HG03354 (cell line): ENCODE measurements around the gene TRPM6.
"Not testable (repeated sequence)": the region's sequence is repeated elsewhere in the genome, so short reads cannot be mapped to it uniquely, and the experiment has no call there.

Experiments used
- ATAC-seq: cut with Tn5 transposase; IDR thresholded peaks from one replicate; pipeline ENCODE4 v1.9.1; 2021; ENCODE audit warnings: mild to moderate bottlenecking; ENCODE audit not compliant: unreplicated experiment, poor library complexity, severe bottlenecking

The TRPM6 gene, protein sequence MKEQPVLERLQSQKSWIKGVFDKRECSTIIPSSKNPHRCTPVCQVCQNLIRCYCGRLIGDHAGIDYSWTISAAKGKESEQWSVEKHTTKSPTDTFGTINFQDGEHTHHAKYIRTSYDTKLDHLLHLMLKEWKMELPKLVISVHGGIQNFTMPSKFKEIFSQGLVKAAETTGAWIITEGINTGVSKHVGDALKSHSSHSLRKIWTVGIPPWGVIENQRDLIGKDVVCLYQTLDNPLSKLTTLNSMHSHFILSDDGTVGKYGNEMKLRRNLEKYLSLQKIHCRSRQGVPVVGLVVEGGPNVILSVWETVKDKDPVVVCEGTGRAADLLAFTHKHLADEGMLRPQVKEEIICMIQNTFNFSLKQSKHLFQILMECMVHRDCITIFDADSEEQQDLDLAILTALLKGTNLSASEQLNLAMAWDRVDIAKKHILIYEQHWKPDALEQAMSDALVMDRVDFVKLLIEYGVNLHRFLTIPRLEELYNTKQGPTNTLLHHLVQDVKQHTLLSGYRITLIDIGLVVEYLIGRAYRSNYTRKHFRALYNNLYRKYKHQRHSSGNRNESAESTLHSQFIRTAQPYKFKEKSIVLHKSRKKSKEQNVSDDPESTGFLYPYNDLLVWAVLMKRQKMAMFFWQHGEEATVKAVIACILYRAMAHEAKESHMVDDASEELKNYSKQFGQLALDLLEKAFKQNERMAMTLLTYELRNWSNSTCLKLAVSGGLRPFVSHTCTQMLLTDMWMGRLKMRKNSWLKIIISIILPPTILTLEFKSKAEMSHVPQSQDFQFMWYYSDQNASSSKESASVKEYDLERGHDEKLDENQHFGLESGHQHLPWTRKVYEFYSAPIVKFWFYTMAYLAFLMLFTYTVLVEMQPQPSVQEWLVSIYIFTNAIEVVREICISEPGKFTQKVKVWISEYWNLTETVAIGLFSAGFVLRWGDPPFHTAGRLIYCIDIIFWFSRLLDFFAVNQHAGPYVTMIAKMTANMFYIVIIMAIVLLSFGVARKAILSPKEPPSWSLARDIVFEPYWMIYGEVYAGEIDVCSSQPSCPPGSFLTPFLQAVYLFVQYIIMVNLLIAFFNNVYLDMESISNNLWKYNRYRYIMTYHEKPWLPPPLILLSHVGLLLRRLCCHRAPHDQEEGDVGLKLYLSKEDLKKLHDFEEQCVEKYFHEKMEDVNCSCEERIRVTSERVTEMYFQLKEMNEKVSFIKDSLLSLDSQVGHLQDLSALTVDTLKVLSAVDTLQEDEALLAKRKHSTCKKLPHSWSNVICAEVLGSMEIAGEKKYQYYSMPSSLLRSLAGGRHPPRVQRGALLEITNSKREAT (N-terminal part only)

DNA sequence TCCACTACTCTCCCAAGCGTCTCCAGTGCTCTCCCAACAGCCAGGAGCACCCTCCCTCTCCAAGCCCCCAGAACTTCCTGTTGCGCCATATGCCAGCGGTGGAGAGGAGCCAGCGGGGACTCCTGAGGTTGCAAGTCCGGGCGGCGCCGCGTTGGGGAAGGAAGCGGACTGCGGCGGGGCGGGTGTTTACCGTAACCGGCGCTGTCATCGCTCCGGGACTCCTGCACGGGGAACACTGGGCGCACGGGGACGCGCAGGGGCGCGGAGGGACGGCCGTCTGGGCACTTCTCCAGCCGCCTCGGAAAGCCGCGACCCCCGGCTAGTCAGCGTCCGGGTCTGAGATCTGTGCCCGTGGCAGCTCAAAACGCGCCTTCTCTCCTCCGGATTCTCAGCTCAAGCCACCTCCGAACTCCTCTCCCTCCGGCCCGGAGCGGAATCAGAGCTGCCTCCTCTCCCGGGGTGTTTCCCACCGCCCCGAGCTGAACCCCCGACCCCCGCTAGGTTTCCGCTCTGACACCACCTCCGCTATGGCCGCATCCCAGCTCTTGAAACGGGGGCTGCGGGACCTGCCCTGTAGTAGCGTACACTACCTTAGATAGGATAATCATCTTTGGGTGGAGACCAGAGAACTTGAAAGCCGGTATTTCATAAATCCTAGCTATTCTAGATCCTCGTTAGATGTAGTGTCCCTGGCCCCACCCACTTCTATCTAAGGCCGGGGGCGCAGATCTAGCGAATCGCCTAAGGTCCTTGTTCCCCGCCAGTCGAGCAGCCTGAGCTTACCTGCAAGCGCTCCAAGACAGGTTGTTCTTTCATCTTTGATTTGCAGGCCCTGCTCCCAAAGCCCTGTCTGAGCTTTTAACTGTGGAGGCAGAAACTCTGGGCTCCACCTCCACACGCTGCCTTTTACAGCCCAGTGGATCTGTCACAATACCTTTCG lies at the start of gene TRPM6:
TSS of gene TRPM6 (minus strand) at position 881 of the 940 bp plus-strand sequence. CDS start at position 816, 65 bp downstream.
- ATAC-seq, result no peak

DNA sequence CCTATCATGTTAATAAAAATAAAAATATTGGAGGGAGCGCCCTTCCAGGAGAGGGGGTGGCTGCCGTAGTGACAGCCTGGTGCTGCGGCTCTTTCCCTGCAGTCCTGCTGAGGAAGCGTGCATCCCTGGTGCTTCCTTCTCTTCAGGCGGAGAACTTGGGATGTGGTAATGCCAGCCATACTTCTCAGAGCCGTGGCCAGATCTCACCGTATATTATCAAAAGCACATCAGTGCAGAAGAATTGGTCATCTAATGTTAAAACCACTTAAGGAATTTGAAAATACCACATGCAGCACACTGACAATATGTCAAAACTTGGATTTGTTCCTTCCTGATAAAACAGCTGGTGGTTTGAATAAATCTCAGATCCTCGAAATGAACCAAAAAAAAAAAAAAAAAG lies 47.3 kb upstream of the TRPM6 start:
- ATAC-seq, result no peak

DNA sequence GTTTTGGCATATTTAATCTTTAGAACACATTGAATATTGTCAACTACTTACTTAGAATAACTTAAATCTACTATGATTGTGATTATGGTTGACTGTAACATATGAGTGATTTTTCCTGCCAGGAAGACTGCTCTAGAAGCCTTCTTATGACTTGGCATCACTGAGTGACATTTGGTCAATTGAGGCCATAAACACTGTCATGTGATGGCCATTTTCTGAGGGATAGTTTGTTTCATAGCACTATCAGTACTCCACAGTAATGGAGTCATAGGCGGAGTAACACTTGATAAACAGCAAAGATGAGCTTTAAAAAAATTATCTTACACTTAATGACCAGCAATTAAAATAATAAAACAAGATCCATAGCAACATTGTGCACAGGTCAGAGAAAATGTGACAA lies 34.0 kb upstream of the TRPM6 start:
- ATAC-seq, result no peak

DNA sequence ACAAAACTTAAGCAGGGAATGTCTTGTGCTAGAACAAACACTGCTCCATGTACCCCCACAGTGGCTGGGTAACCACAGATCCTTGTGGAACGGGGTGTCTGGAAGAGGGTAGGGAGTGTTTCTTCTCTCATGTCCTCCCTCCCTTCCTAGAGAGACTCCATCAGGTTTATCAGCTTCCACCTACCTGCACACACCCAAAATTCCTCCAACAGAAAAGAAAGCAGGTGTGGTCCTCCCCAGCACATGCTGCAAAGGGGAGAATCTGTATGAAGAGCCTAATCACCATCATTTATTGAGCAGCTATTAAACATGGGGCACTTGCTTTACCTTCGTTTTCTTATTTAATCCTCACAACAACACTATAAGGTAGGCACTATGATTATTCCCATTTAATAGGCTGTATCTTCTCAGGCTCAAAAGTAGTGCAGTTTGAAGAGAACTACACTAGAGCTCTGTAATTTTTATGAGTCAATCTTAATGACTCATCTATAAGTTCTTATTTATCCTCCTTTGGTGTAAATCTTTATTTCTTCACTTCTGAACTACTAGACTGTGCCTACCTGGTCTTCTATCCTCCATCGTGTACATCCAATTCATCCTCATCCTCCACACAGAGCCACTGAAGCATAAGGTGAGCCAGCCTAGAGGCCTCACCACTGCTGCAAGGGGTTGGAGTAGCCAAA lies 33.4 kb upstream of the TRPM6 start:
- ATAC-seq, result no peak

DNA sequence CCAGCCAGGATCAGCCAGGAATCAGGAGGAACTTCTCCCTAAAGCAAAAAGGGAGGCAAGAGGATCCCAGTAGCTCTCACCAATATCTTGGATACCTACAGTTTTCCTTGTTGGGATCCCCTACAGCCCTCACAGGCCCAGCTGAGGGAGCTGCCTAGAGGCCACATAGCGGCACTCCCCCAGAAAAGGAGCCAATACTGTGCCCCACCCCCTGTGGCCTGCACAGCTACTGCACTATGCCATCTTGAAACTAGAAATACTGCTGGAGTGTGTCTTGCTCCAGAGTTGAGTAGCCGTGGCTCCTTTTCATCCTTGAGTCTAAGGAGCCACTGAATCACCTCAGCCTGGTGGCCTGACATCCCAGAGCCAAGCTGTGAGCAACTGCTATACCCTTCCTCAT lies 22.3 kb upstream of the TRPM6 start:
- no peak for ATAC-seq

DNA sequence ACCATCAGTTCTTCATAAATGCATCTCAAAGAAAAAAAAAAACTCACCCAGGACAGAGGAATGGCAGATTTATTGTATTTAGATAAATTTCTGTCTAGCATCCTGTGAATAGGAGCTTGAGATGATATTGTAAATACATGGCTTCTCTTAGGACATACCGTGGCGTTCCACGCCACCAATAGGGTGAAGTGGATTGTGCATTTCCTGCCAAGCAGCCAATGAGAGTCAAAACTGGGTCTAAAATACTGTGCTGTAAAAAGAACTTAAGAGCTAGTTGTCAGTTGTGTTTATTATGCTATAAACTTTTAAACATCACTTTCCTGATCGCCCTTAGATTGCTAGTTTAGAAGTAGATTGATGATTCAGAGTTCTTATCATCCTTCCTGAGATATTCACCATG lies 20.9 kb upstream of the TRPM6 start:
- ATAC-seq, result no peak

DNA sequence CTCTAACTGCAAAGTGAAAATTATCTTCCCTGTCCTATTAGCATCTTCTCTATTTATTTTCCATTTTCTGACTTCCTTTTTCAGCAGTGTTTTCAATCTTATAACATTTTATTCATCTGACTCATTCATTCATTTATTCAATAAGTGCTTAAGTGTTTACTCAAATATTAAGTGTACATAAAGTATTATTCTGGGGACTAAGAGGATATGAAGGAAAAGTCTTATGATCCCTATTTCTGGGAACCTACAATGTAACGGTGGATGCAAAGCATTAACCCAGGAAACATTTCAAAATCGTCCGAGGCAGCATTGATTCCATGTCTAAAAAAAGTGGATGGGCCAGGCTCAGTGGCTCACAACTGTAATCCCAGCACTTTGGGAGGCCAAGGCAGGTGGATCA lies 19.4 kb upstream of the TRPM6 start:
- no peak for ATAC-seq

DNA sequence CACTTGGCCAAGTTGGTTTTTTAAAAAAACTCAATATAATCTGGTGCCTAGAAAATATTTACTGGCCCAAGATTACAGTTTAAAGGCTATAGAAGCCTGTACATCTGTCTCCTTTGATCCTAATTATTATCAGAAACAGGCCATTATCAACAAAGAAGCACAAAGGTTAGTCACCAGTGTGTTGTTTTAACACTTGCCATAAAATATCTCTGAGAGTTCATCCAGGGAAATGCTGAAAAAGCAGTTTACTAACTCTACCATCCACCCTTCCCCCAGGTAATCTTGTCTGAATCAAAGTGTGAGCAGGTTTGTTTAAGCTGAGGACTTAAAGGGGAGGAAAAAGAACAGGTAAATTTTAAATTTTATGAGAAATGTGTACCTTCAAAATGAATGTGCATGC lies 13.3 kb upstream of the TRPM6 start:
- no peak for ATAC-seq

DNA sequence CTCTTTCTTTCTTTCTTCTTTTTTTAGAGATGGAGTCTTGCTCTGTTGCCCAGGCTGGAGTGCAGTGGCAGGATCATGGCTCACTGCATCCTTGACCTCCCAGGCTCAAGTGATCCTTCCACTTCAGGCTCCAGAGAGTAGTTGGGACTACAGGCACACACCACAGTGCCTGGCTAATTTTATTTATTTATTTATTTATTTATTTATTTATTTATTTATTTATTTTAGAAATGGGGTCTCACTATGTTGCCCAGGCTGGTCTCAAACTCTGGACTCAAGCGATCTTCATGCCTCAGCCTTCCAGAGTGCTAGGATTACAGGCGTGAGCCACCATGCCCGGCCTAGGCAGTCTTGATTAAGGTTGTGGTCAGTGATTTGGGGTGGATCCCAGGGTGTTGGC lies 728 bp upstream of the TRPM6 start:
- not testable (repeated sequence) for ATAC-seq

DNA sequence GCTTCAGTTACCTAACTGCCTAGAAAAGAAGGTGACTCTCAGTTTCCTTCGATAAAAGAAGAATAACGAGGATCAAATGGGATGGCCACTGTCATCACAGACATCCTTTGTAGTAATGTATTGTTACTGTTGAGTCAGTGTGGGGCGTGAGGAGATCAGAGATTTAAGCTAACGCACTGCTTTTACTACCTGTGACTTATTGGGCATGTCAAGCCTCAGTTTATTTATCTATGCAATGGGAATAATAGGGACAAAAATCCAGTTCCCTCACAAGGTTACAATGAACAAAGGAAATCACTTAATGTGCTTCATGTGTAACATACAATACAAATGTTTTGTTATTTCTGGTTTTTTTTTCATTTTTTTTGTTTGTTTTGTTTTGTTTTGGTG lies 255 bp upstream of the TRPM6 start:
- ATAC-seq, result no peak

DNA sequence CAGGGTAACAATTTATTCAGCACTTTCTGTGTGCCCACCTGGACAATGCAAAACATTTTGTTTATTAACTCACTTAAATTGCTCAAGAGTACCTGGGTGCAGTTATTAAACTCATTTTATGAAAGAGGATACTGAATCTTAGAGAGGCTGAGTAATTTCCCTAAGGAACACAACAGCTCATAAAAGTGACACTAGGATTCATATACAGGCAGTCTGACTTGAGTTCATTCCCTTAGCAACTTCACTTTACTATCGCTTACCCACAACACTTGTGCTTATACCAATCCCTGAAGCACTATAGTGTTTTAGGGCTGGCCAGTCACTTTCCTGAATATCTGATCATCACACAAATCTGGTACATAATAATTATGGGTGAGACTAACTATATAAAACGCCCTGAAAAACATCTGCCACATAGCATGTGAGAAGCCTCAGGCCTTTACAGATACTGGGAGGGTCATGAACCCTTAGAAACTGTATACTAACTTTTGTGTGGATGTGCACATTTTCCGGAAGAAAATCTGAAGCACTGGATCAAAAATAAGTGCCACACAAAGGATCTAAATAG lies 11.3 kb downstream of the TRPM6 start:
- no peak for ATAC-seq

DNA sequence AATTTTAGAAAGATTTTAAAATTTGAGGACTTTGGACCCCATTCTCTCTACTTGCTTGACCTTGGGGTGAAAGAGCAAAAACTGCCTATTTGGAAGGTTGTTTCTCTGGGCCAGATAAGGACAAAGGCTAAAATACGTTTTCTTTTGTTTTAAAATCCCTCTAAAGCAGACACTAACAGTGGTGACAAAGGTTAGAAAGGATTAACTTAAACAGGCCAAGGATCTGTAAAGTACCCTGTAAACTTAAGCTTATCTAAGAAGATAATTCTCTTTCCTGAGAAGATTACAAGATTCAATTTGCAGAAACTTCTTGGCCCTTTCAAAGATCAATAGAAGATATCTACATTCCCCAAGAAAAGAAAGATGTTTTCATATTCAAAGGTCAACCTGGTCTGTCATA lies 12.1 kb downstream of the TRPM6 start:
- no peak for ATAC-seq

DNA sequence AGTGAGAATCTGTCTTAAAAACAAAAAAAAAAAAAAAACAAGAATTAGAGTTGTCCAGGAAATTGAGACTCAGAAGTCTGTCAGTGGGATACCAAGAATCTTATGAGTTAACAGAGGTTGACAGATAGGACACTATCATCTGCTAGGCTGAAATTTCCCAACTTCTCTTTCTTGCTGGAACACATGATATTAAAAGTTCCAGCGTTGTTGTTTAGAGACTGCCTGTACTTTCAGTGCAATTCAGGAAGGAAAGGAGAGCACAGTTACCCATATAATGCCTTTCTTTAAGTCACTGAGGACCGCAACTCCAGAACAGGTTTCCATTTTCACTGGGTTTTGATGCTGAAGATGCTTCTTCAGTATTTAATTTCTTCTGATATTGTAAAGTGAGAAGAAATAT lies 13.5 kb downstream of the TRPM6 start:
- ATAC-seq, result no peak

DNA sequence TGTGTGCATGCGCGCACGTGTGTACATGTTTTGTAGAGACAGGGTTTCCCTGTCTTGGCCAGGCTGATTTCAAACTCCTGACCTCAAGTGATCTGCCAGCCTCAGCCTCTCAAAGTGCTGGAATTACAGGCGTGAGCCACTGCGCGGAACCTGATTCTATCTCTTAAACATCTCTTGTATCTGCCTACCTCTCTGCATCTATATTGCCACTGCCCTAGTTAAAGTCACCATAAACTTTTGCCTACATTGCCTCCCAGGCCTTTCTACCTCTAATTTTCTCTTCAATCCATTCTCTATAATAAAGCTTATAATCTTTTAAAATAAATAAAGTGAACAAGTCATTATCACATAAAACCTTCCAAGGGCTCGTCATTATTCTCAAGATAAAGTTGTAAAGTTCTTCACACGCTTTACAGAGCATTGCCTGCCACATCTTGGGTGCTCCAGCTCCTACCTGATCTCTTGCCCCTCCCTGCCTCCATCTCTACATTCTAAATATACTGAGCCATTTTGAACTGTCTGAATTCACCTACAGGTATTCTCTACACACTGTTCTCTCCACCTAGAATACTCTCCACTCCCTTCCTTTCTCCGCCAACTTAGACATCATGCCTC lies 15.0 kb downstream of the TRPM6 start:
- no peak for ATAC-seq

DNA sequence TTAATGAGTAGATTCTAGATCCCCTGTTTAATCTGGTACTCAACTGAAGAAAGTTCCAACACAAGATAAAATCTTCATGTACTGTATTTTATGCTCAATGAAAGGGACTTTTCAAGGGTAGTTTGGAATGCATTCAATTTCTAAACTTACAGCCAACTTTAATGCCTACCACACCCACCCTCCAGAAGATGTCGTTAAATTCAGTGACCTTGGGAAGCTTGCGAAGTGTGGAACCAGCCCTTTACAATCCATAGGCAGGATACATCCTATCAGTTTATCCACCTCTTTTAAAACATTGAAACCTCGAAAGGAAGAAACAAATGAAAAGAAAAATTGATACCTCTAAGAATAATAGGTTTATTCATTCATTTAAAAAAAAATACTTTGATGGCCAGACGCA lies 20.2 kb downstream of the TRPM6 start:
- ATAC-seq, result no peak

DNA sequence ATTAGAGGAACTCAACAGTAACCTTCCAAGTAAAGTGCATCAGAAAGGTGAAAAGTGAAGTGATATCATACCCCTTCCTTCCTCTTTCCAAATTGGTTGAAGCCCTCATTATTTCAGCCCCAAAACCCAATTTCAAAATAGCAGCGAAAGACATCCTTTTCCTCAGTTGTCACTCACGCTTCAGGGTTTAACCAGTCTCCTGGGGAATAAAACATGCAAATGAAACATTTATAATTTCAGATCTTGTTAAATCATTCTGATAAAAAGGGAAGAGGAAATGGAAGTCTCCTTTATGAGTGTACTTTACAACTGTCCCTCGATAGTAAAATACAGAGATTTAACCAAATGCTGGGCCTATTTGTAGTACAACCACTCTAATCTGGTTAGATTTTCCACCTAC lies 22.5 kb downstream of the TRPM6 start:
- ATAC-seq, result no peak

DNA sequence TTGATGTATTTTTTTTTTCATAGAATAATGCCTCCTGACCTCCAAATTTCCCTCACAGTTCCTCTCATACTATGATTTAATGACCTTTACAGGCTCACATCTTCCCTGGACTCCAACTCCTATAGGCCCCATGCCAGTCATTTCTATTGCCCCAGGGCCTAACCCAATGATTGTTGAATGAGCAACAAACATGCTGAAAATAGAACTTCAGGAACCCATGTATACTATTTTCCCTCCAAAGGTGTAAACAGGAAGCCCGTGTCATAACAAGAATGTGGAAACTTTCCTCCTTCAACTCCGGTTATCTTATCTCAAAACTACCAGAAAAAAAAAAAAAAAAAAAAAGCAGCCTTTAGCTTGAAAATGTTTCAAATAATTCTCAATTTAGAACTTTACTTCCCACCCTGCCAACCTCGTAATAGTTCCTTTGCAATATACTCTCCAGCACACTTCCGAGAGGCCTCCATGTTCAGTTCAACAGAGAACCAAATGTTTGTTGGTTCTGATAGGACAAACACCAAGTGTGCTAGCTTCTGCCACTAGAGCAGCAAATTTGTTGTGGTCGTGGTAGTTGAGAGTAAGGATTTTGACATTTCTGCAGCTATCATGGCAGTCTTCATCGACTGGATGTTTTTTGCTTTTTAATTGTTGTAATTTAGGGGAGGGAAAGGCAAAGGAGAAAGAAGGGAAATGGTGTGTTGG lies 25.8 kb downstream of the TRPM6 start:
- ATAC-seq, result no peak
